ENCODE results near the gene B3GNT2.
"Not testable (repeated sequence)": the region's sequence is repeated elsewhere in the genome, so short reads cannot be mapped to it uniquely, and the experiment has no call there.

Gene B3GNT2

DNA sequence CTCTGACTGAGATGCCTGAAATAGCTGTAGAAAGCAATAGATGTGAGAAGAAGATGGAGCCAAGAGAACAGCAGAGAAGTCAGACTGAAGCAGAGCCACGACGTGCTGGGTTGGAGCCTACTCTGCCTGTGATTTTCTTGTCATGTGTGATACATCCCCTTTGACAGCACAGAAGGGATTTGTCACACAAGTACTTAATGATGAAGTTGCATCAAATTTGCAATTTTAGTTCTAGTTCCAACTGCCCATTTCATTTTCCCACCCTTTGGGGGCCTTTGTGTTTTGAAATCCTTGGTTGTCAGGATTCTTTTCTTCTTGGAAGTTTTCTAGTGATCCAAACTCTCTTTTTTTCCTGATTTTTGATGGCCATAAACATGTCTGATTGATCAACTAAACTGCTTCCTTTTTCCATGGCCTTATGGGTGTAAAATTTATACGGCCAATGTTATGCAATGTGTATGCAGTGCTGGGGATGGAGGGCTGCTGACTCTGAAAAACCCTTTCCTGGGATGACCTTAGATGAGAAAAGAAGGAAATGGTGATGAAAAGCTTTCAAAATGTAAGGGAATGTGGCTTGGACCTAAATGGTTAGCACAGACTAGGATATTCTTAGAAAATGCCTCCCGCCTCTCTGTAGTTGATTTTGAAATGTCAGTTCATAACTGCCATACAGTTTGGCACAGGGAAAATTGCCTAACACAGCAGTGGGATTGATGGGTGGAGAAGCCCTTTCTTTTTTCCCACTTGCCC lies 9.6 kb upstream of the B3GNT2 start:
- no peak for DNase-seq

- DNase-seq = no peak
Measured at GRCh38 chr2:62187246-62187645, 8.7 kb upstream of the B3GNT2 start.

DNA sequence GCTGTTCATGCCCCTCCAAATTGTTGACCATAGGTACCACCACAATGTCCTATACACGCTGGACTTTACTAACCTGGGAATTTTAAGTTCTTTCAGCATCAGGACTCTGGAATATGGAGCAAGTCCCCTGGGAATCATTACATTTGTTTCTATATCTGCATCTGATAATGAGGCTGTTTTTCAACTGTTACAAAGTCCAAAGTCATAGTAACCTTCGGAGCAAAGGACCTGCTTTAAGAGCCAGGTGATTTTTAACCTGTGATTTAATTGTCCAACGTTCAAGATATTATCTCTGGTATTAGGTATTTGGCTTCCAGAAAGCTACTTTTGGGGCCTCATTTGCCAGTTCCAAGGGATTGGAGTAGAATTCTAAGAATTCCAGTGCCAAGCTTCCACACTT lies 7.5 kb upstream of the B3GNT2 start:
- no peak for DNase-seq

- DNase-seq = no peak
Measured at GRCh38 chr2:62189196-62189595, 6.7 kb upstream of the B3GNT2 start.

GRCh38 chr2:62192811-62193210 lies 3.1 kb upstream of the B3GNT2 start:
- DNase-seq = no peak

DNA sequence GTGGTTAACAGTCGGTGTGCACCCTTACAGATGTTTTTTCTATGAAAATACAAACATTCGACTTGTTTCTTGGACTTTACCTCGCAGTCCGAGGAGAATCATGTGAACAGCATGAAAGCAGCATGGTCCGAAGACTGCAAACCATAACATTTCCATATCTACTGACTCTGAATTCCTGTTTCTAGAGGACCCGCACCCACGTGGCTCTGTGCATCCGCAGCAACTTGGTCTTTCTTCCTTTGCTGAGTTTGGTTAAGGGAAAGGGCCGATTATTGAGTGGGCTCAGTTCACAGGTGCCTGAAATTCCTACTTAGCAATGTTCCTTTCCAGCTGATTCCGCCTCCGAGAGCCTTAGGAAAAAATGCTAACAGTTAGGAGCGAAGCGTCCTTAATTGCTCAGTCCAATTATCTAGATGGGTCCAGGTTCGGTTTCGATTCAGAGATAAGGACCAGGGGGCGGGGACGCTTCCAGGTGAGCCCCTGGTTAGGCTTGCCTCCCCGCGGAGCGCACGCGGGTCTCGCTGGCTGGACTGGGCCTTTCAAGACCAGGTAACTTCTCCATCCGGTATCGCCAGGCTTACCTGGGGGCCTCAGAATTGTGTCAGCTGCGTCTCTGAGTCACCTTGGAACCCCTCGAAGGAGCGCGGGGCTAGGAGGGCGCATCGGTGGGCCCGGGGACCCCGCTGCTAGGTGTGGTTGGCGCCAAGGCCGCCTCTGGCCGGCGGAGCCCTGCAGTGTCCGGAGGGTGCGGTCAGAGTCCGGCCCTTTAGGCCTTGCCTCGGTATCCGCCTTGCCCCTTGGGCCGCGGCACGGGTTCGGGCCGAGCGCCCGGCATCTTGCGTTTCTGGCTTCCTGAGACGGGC lies 1.1 kb upstream of the B3GNT2 start:
- DNase-seq = no peak

DNA sequence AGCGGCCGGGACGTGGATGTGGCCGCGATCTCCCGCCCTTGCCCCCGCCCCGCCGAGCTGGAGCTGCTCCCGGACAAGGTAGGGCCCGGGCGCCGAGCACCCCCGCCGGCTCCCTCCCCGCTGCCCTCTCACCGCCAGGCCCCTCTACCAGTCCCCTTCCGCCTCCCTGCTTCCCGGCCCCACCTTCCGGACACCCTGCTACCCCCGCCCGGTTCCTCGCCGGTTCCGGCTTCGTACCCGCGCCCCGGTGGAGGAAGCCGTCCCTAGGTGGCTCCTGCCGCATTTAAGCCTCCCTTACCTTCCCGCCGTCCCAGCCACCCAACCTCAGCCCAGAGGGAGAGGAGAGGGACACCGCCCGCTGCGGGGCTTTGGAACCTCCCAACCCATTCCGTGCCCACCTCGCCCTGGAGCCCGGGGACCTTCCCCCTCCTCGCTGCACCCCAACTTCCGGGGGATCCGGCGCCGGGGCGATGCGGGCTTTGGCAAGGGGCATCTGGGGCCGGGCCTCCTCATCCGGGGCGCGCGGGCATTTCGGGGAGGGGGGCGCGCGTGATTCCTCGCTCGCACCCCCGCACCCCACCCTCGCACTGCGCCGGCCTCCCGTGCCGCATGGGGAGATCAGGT lies 475 bp downstream of the B3GNT2 start:
- peak; percentile 59 for DNase-seq

DNA sequence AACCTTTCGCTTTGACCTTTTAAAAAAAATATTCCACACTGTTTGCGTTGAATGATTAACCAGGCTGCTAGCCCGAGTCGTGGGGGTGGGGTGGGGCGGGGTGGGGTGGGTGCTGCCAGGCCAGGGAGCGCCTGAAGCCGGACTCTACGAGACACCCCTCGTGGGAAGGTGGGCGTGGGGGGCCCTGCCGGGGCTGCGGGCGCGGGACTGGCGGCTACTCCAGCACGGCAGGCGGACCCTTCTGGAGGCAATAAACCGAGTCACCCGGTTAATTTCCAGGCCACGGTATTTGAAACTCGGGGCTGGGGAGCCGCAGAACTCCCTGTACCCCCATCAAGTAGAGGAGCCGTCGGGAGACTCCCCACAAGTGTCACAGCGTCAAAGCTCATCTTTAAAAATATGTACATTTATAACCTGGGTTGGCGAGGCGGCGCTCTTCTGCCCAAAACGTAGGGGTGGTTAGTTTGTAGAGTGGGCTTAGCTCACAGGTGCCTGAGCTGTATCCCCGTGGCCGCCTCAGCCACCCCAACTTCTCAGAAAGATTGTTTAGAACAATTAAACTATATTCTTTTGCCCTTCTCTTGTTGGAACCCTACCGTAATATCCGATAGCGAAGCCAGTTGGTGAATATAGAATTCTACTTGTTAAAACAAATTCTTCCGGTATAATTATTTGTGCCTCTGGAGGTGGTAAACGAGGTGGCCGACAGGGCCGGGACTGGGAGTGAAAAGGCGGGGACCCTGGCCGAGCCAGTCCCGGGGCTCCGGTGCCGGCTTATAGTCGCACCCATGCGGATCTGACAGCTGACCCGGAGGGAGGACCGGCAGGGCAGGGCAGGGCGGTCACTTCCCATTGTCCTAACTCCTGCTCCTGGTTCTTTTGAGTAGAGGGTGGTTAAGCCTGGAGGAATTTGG lies 1.4 kb downstream of the B3GNT2 start:
- peak; percentile 61 for DNase-seq

DNA sequence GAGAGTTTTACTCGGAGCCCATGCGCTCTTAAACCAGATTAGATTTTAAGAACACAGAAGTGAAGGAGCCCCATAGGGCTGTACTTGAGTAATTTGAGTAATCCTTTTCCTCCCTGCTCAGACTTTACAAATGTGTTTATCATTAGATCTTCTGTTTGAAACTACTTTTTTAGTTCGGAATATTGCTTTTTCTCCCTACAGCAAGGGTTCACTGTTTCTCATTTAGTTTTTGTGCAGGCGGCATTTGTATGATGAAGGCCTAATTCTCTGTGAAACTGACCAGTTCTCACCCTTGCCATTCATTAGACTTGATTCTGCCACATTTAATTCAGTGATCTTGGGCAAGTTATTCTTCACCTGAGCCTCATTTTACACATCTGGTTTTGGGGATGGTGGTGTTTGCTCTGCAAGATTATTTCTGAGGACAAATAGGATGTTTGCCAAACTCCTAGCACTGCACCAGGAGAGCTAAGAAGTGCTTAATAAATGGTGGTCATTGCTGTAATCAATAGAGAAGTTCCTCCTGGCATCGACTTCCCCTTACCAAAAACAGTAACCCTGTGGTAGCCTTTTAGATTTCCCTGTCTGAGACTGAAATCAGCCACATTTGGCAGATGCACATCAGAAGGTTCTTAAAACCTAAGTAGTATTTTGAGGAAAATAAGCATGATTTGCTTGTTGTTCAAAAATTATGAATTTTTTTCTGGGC lies 2.2 kb downstream of the B3GNT2 start:
- DNase-seq = no peak

DNA sequence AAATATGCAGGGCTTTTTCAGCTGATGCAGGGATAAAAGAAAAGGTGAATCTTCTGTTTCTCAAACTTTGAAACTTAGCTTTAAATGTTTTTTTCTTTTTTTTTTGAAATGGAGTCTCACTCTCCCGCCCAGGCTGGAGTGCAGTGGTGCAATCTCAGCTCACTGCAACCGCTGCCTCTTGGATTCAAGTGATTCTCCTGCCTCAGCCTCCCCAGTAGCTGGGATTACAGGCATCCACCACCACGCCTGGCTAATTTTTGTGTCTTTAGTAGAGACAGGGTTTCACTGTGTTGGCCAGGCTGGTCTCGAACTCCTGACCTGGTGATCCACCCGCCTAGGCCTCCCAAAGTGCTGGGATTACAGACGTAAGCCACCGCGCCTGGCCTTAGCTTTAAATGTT lies 2.9 kb downstream of the B3GNT2 start:
- not testable (repeated sequence) for DNase-seq

GRCh38 chr2:62199392-62200125 lies 3.6 kb downstream of the B3GNT2 start:
- DNase-seq = peak; percentile 26

DNA sequence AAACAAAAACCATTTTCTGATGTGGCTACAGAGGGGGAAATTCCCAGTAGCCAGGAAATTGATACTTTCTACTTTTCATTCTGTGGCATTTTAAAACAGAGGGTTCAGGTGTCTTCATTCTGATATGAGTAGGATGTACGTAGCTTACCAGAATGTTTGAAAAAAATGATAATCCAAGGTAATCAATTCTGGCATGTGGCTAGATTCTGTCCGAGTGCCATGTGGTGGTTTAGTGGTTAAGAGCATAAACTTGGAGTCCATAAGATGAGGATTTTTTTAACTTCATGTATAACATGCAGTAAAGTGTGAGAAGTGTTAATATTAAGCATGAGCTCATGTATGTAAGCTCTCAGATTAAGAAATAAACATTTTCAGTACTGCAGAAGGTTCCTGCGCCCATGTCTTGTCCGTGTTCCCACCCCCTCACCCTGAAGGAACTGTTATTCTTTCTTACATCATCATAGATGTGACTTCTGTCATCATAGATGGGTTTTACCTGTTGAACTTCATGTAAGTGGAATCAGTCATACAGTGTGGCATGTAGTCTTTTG lies 4.5 kb downstream of the B3GNT2 start:
- DNase-seq = peak; percentile 68

DNA sequence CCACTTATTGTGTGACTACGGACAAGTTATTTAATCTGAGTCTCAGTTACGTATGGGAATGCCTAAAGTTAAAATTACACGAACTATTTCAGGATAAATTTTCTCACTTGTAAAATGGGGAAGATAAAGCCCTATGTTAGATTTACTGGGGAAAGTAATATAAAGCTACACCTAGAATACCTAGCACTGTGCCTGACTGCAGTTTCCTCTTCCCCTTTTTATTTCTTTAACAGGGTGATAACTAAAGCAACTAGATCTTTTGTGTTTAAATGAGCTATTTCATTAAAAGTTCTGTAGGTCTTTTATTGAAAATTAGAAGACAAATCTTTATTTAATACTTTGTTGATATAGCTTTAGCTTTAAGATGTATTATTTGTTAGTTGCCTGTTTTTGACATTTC lies 5.0 kb downstream of the B3GNT2 start:
- DNase-seq = no peak

- DNase-seq = no peak
Measured at GRCh38 chr2:62201307-62201706, 5.4 kb downstream of the B3GNT2 start.

- no peak for DNase-seq
Measured at GRCh38 chr2:62202019-62202722, 6.3 kb downstream of the B3GNT2 start.

DNA sequence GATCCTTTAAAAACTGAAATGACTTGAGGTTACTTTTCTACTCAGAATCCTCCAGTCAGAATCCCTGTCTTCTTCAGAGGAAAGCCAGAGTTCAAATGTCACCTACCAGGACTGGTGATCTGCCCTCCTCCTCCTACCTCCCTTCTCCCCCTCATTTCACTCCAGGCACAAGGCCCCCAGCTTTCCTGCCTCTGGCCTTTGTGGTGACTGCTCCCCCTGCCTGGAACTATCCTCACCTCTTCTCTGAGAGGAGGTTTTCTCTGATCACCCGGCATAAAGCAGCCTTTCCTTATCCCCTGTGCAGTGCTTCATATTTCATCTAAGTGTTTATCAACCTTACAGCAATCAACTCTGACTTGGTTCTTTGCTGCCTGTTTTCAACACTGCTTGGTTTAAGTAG lies 6.8 kb downstream of the B3GNT2 start:
- DNase-seq = no peak

- no peak for DNase-seq
Measured at GRCh38 chr2:62203459-62203858, 7.5 kb downstream of the B3GNT2 start.

GRCh38 chr2:62204998-62205496 lies 9.1 kb downstream of the B3GNT2 start:
- no peak for DNase-seq

DNA sequence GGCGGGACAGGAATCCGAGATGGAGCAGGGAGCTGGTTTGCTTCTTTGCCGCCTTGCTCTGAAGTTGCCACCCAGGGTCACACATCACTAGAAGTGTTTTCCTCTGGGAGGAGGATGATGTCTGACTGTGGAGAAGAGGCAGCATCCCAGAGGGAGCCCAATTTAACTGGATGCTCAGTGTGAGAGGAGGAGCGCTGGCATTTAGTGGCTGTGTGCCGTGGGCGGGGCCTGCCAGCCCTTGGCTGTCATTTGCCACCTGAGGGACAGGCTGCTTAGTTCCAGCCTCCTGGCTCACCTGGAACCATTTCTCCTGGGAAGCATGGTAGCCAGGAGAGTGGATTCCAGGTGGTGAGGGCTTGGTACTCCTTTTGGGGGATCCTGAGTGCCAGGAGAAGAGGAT lies 9.6 kb downstream of the B3GNT2 start:
- no peak for DNase-seq

DNA sequence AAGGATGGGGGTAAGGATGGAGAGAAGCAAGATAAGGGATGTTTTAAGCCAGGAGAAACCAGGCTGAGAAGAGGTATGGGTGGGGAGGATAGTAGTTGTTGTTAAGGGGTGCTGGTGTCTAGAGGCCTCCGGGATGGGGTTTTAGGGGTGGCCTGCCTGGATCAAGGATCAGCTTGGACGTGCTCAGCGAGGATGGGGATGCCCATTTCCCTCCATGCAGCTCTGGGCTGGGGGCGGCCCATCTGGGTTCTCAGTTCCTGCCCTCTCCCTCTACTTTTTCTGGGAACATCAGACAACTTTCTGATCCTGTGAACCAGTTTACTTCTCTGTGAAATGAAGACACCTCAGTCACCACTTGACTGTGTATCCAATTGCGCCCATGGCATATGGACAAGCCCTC lies 10.1 kb downstream of the B3GNT2 start:
- no peak for DNase-seq
